HEK293 (cell line): ENCODE data around the gene PI4KB.

Experiments
- CTCF ChIA-PET: fragments of 350-600 bp; formaldehyde crosslinking; extraction: SDS; loops from one replicate; lab custom pipeline; 2021; ENCODE audit warnings: antibody characterized with exemption; lab: Yijun Ruan, JAX
- POLR2A ChIA-PET: fragments of 300-600 bp; formaldehyde crosslinking; extraction: SDS; loops from one replicate; lab custom pipeline; 2020; ENCODE audit warnings: antibody characterized with exemption, inconsistent platforms; lab: Yijun Ruan, JAX
- H3K27ac ChIP-seq: fragments of 200-500 bp; sonication (Bioruptor generic); 2 replicates; pipeline ENCODE4 v1.5.1; 2014; ENCODE audit warnings: low read depth, low read length, control low read depth, inconsistent platforms; ENCODE audit errors: extremely low read depth
- H3K36me3 ChIP-seq, 2 experiments: fragments of 200-500 bp in 1 of 2; sonication (Bioruptor generic) in 1 of 2; 1 replicate in 1 of 2; 2 replicates in 1 of 2; pipeline ENCODE4 v1.5.1; 2014 to 2017; ENCODE audit warnings: inconsistent platforms in 2 of 2, low read length in 2 of 2; ENCODE audit not compliant: control insufficient read depth in 2 of 2, insufficient read depth in 1 of 2
- H3K4me1 ChIP-seq: fragments of 200-500 bp; sonication (Bioruptor generic); 2 replicates; pipeline ENCODE4 v1.5.1; 2014; ENCODE audit warnings: mild to moderate bottlenecking, low read length, inconsistent platforms; ENCODE audit not compliant: control insufficient read depth, insufficient read depth
- H3K4me3 ChIP-seq: 2 replicates; pipeline ENCODE4 v1.5.1; 2011; ENCODE audit warnings: low read depth, mild to moderate bottlenecking, control low read depth, low read length, moderate library complexity
- H3K9me3 ChIP-seq: fragments of 200-500 bp; sonication (Bioruptor generic); 2 replicates; pipeline ENCODE4 v1.5.1; 2014; ENCODE audit warnings: low read depth, low read length, inconsistent platforms; ENCODE audit not compliant: control insufficient read depth, insufficient read depth
- KLF7 ChIP-seq: fragments of 450-650 bp; formaldehyde crosslinking; IDR thresholded peaks from 2 replicates; pipeline ENCODE4 v1.5.1; 2016; ENCODE audit warnings: missing biosample characterization, missing genetic modification characterization, borderline replicate concordance
- REPIN1 ChIP-seq: fragments of 450-650 bp; formaldehyde crosslinking; IDR thresholded peaks from 2 replicates; pipeline ENCODE4 v1.5.1; 2017; ENCODE audit warnings: missing biosample characterization, missing genetic modification characterization, low read depth
- SCRT1 ChIP-seq: fragments of 450-650 bp; formaldehyde crosslinking; IDR thresholded peaks from 2 replicates; pipeline ENCODE4 v1.5.1; 2016; ENCODE audit warnings: missing biosample characterization, missing genetic modification characterization, borderline replicate concordance
- ZFP3 ChIP-seq: fragments of 450-650 bp; formaldehyde crosslinking; IDR thresholded peaks from 2 replicates; pipeline ENCODE4 v1.5.1; 2016; ENCODE audit warnings: low read depth, missing biosample characterization, missing genetic modification characterization
- ZFP37 ChIP-seq: fragments of 450-650 bp; formaldehyde crosslinking; IDR thresholded peaks from 2 replicates; pipeline ENCODE4 v1.5.1; 2016; ENCODE audit warnings: missing biosample characterization, missing genetic modification characterization
- ZNF16 ChIP-seq: fragments of 450-650 bp; formaldehyde crosslinking; IDR thresholded peaks from 2 replicates; pipeline ENCODE4 v1.5.1; 2016; ENCODE audit warnings: low read depth, missing biosample characterization, missing genetic modification characterization
- ZNF2 ChIP-seq: fragments of 450-650 bp; formaldehyde crosslinking; IDR thresholded peaks from 2 replicates; pipeline ENCODE4 v1.5.1; 2016; ENCODE audit warnings: missing biosample characterization, missing genetic modification characterization
- ZNF211 ChIP-seq: fragments of 450-650 bp; formaldehyde crosslinking; IDR thresholded peaks from 2 replicates; pipeline ENCODE4 v1.5.1; 2016; ENCODE audit warnings: low read depth, missing biosample characterization, missing genetic modification characterization
- ZNF274 ChIP-seq, 2 experiments: fragments of 200-500 bp in 1 of 2; fragments of 450-650 bp in 1 of 2; sonication (Bioruptor generic) in 1 of 2; formaldehyde crosslinking in 1 of 2; IDR thresholded peaks; 2 replicates each; pipeline versions ENCODE4 v1.5.1 to v1.6.1; 2014 to 2016; ENCODE audit warnings: borderline replicate concordance in 1 of 2, inconsistent platforms in 1 of 2, low read length in 1 of 2, missing biosample characterization in 1 of 2, missing genetic modification characterization in 1 of 2
- ZNF544 ChIP-seq: fragments of 450-650 bp; formaldehyde crosslinking; IDR thresholded peaks from 2 replicates; pipeline ENCODE4 v1.5.0; 2017; ENCODE audit warnings: missing biosample characterization, missing genetic modification characterization
- ZNF654 ChIP-seq: fragments of 450-650 bp; formaldehyde crosslinking; IDR thresholded peaks from 2 replicates; pipeline ENCODE4 v1.5.1; 2016; ENCODE audit warnings: low read depth, missing biosample characterization, missing genetic modification characterization
- ZNF658 ChIP-seq: fragments of 450-650 bp; formaldehyde crosslinking; IDR thresholded peaks from 2 replicates; pipeline ENCODE4; 2016; ENCODE audit warnings: missing biosample characterization, missing genetic modification characterization
- ZNF776 ChIP-seq: fragments of 450-650 bp; formaldehyde crosslinking; IDR thresholded peaks from 2 replicates; pipeline ENCODE4 v1.5.0; 2017; ENCODE audit warnings: missing biosample characterization, missing genetic modification characterization, borderline replicate concordance
- ZNF792 ChIP-seq: fragments of 450-650 bp; formaldehyde crosslinking; IDR thresholded peaks from 2 replicates; pipeline ENCODE4 v1.5.1; 2016; ENCODE audit warnings: missing biosample characterization, missing genetic modification characterization
- TF ChIP-seq, protein P1 (sequence below): fragments of 450-650 bp; formaldehyde crosslinking; IDR thresholded peaks from 2 replicates; pipeline ENCODE4 v1.5.1; 2016; ENCODE audit warnings: missing biosample characterization, missing genetic modification characterization
- TF ChIP-seq, protein P2 (sequence below): fragments of 450-650 bp; formaldehyde crosslinking; IDR thresholded peaks from 2 replicates; pipeline ENCODE4 v1.5.1; 2016; ENCODE audit warnings: missing biosample characterization, missing genetic modification characterization
- TF ChIP-seq, protein P3 (sequence below): fragments of 450-650 bp; formaldehyde crosslinking; IDR thresholded peaks from 2 replicates; pipeline ENCODE4 v1.5.1; 2016; ENCODE audit warnings: missing biosample characterization, missing genetic modification characterization
- TF ChIP-seq, protein P4 (sequence below): fragments of 450-650 bp; formaldehyde crosslinking; IDR thresholded peaks from 2 replicates; pipeline ENCODE4 v1.5.1; 2016; ENCODE audit warnings: missing biosample characterization, missing genetic modification characterization
- TF ChIP-seq, protein P5 (sequence below): fragments of 450-650 bp; formaldehyde crosslinking; IDR thresholded peaks from 2 replicates; pipeline ENCODE4 v1.5.1; 2016; ENCODE audit warnings: missing biosample characterization, missing genetic modification characterization
- TF ChIP-seq, protein P6 (sequence below): fragments of 450-650 bp; IDR thresholded peaks from 2 replicates; pipeline ENCODE4 v1.5.1; 2018; ENCODE audit warnings: missing biosample characterization, missing genetic modification characterization
- TF ChIP-seq, protein P7 (sequence below): fragments of 450-650 bp; formaldehyde crosslinking; IDR thresholded peaks from 2 replicates; pipeline ENCODE4 v1.5.1; 2016; ENCODE audit warnings: missing biosample characterization, missing genetic modification characterization

The PI4KB gene

DNA sequence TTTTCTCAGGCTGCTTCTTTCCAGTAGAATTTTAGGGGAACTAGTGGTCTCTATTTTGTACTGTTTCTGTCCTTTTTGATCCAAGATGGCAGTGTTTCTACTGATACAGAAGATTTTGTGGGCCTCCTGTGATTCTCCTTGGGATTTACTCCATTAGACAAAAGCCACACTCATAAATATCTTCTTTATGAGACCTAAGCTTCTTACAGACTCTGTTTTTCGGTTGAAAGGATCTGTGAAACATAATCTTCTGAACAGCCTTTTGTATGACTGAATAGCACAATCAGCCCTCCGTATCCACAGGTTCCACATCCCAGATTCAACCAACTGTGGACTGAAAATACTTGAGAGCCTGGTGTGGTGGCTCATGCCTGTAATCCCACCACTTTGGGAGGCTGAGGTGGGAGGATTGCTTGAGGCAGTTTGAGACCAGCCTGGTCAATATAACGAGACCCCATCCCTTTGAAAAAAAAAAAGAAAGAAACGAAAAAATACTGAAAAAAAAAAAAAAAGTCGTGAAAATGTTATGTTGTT lies 83.5 kb downstream of the PI4KB start:
- Histone ChIP-seq H3K9me3 (no peaks in the 10 kb centered on the region), H3K27ac (no peak overlapping the region), H3K4me3 (no peak overlapping the region), H3K36me3 (peaks cover 92 to 98% of the 10 kb centered on the region in 2 experiments), H3K4me1 (no peaks in the 10 kb centered on the region)
- TF ChIP-seq, protein P1, sequence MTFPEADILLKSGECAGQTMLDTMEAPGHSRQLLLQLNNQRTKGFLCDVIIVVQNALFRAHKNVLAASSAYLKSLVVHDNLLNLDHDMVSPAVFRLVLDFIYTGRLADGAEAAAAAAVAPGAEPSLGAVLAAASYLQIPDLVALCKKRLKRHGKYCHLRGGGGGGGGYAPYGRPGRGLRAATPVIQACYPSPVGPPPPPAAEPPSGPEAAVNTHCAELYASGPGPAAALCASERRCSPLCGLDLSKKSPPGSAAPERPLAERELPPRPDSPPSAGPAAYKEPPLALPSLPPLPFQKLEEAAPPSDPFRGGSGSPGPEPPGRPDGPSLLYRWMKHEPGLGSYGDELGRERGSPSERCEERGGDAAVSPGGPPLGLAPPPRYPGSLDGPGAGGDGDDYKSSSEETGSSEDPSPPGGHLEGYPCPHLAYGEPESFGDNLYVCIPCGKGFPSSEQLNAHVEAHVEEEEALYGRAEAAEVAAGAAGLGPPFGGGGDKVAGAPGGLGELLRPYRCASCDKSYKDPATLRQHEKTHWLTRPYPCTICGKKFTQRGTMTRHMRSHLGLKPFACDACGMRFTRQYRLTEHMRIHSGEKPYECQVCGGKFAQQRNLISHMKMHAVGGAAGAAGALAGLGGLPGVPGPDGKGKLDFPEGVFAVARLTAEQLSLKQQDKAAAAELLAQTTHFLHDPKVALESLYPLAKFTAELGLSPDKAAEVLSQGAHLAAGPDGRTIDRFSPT (tag by site-specific recombination): no peak
- no peak for TF ChIP-seq ZFP37
- peak; percentile 58; the same call in 1 of the 2 replicates for TF ChIP-seq SCRT1 (tag by site-specific recombination)
- TF ChIP-seq, protein P2, sequence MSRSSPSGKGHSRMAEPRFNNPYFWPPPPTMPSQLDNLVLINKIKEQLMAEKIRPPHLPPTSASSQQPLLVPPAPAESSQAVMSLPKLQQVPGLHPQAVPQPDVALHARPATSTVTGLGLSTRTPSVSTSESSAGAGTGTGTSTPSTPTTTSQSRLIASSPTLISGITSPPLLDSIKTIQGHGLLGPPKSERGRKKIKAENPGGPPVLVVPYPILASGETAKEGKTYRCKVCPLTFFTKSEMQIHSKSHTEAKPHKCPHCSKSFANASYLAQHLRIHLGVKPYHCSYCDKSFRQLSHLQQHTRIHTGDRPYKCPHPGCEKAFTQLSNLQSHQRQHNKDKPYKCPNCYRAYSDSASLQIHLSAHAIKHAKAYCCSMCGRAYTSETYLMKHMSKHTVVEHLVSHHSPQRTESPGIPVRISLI (tag by site-specific recombination): peak; percentile 69; the same call in 1 of the 2 replicates
- TF ChIP-seq, all 188 proteins: peak for 2
- ChIA-PET CTCF (interaction anchor here (1.9 kb wide), 1 partner anchor 9 kb away, joined by 11 read pairs; no protein-coding TSS in a partner anchor), POLR2A (no interaction called here)

DNA sequence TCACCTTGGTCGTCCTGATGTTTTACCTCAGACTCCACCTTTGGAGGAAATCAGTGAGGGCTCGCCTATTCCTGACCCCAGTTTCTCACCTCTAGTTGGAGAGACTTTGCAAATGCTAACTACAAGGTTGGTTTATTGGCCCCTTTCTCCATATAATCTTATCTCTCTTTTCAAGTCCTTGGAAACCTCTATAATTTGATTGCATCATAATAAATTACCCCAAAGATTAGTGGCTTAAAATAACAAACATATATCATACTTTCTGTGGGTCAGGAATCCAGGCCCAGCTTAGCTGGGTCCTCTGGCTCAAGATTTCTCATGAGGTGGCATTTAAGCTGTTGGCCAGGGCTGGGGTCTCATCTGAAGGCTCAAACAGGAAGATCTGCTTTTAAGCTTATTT lies 84.8 kb downstream of the PI4KB start:
- H3K36me3 ChIP-seq: peaks cover 94 to 98% of the 10 kb centered on the region in 2 experiments
- no peaks in the 10 kb centered on the region for H3K9me3 ChIP-seq
- no peaks in the 10 kb centered on the region for H3K4me1 ChIP-seq
- POLR2A ChIA-PET: interaction anchor here (0.9 kb wide), 1 partner anchor 53 kb away, joined by 3 read pairs; the partner anchor contains the start of gene VPS72
- CTCF ChIA-PET: interaction anchor here (1.9 kb wide), 1 partner anchor 10 kb away, joined by 11 read pairs; no protein-coding TSS in a partner anchor
- no peak overlapping the region for H3K4me3 ChIP-seq
- H3K27ac ChIP-seq: no peak overlapping the region
- TF ChIP-seq, protein P3, sequence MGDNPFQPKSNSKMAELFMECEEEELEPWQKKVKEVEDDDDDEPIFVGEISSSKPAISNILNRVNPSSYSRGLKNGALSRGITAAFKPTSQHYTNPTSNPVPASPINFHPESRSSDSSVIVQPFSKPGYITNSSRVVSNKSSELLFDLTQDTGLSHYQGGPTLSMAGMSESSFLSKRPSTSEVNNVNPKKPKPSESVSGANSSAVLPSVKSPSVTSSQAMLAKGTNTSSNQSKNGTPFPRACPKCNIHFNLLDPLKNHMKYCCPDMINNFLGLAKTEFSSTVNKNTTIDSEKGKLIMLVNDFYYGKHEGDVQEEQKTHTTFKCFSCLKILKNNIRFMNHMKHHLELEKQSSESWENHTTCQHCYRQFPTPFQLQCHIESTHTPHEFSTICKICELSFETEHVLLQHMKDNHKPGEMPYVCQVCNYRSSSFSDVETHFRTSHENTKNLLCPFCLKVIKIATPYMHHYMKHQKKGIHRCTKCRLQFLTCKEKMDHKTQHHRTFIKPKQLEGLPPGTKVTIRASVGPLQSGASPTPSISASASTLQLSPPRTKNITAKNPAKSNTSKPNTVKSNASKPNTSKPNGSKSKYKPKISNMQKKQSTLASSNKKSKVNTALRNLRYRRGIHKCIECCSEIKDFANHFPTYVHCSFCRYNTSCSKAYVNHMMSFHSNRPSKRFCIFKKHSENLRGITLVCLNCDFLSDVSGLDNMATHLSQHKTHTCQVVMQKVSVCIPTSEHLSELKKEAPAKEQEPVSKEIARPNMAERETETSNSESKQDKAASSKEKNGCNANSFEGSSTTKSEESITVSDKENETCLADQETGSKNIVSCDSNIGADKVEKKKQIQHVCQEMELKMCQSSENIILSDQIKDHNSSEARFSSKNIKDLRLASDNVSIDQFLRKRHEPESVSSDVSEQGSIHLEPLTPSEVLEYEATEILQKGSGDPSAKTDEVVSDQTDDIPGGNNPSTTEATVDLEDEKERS (tag by site-specific recombination): no peak
- TF ChIP-seq ZNF2 (tag by site-specific recombination) (no peak), ZNF792 (tag by site-specific recombination) (no peak), ZNF654 (tag by site-specific recombination) (no peak), ZNF544 (tag by site-specific recombination) (no peak), ZNF776 (no peak), ZFP3 (tag by site-specific recombination) (no peak), ZNF658 (tag by site-specific recombination) (no peak), REPIN1 (no peak), ZNF16 (no peak), ZNF211 (tag by site-specific recombination) (no peak), KLF7 (tag by site-specific recombination) (no peak), ZNF274 (IDR thresholded peaks at IDR 0.05; ENCODE audit: low read length) (no peak), ZNF274 (tag by site-specific recombination; IDR thresholded peaks at IDR 0.05; ENCODE audit: borderline replicate concordance) (no peak)
- TF ChIP-seq, protein P4, sequence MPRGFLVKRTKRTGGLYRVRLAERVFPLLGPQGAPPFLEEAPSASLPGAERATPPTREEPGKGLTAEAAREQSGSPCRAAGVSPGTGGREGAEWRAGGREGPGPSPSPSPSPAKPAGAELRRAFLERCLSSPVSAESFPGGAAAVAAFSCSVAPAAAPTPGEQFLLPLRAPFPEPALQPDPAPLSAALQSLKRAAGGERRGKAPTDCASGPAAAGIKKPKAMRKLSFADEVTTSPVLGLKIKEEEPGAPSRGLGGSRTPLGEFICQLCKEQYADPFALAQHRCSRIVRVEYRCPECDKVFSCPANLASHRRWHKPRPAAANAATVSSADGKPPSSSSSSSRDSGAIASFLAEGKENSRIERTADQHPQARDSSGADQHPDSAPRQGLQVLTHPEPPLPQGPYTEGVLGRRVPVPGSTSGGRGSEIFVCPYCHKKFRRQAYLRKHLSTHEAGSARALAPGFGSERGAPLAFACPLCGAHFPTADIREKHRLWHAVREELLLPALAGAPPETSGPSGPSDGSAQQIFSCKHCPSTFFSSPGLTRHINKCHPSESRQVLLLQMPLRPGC (tag by site-specific recombination): no peak
- TF ChIP-seq, protein P5, sequence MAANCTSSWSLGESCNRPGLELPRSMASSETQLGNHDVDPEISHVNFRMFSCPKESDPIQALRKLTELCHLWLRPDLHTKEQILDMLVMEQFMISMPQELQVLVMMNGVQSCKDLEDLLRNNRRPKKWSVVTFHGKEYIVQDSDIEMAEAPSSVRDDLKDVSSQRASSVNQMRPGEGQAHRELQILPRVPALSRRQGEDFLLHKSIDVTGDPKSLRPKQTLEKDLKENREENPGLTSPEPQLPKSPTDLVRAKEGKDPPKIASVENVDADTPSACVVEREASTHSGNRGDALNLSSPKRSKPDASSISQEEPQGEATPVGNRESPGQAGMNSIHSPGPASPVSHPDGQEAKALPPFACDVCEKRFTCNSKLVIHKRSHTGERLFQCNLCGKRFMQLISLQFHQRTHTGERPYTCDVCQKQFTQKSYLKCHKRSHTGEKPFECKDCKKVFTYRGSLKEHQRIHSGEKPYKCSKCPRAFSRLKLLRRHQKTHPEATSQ (tag by site-specific recombination): no peak
- TF ChIP-seq, protein P6, sequence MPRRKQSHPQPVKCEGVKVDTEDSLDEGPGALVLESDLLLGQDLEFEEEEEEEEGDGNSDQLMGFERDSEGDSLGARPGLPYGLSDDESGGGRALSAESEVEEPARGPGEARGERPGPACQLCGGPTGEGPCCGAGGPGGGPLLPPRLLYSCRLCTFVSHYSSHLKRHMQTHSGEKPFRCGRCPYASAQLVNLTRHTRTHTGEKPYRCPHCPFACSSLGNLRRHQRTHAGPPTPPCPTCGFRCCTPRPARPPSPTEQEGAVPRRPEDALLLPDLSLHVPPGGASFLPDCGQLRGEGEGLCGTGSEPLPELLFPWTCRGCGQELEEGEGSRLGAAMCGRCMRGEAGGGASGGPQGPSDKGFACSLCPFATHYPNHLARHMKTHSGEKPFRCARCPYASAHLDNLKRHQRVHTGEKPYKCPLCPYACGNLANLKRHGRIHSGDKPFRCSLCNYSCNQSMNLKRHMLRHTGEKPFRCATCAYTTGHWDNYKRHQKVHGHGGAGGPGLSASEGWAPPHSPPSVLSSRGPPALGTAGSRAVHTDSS: no peak
- TF ChIP-seq, protein P7, sequence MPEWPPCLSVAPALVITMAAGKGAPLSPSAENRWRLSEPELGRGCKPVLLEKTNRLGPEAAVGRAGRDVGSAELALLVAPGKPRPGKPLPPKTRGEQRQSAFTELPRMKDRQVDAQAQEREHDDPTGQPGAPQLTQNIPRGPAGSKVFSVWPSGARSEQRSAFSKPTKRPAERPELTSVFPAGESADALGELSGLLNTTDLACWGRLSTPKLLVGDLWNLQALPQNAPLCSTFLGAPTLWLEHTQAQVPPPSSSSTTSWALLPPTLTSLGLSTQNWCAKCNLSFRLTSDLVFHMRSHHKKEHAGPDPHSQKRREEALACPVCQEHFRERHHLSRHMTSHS (tag by site-specific recombination): no peak
